OCI-LY7 (cell line): ENCODE results near the gene RNF17. TPM values are rescaled to one million over a fixed set of nuclear protein-coding genes. Genes with fewer than 3 reads are reported as not detected.

Experiments
- BruUV-seq: library from RNA; stranded (reverse); fragments of 400-500 nt; replicated peaks from 2 replicates; lab custom pipeline; 2021; lab: Mats Ljungman, UMichigan
- CTCF ChIA-PET: fragments of 300-600 bp; sonication (Branson Sonifier 250); formaldehyde crosslinking; loops from one replicate; lab custom pipeline; 2022; ENCODE audit warnings: antibody characterized with exemption; ENCODE audit not compliant: unreplicated experiment; lab: Charles Lee
- POLR2A ChIA-PET: fragments of 300-600 bp; sonication (Branson Sonifier 250); formaldehyde crosslinking; loops from one replicate; lab custom pipeline; 2022; ENCODE audit warnings: antibody characterized with exemption; lab: Charles Lee
- DNase-seq: peaks from one replicate; pipeline ENCODE4 v3.0.0-alpha.2; 2015; ENCODE audit warnings: low spot score
- H2AFZ ChIP-seq: fragments of 200-600 bp; sonication (generic), shearing (Covaris generic); 2 replicates; pipeline ENCODE4 v1.6.1; 2014; ENCODE audit warnings: mild to moderate bottlenecking, antibody characterized with exemption, low read length, moderate library complexity
- H3K27ac ChIP-seq: fragments of 200-600 bp; sonication (generic); 2 replicates; pipeline ENCODE4 v1.5.1; 2014; ENCODE audit warnings: mixed run types, low read depth, mild to moderate bottlenecking, moderate library complexity, low read length, inconsistent platforms; ENCODE audit not compliant: poor library complexity, severe bottlenecking
- H3K36me3 ChIP-seq: fragments of 200-600 bp; sonication (generic); 2 replicates; pipeline ENCODE4 v1.6.1; 2014; ENCODE audit warnings: mild to moderate bottlenecking, antibody characterized with exemption, low read length, moderate library complexity, mixed read lengths; ENCODE audit not compliant: insufficient read depth
- H3K4me1 ChIP-seq: fragments of 200-600 bp; sonication (generic); 2 replicates; pipeline ENCODE4 v1.5.1; 2014; ENCODE audit warnings: mild to moderate bottlenecking, low read length; ENCODE audit not compliant: insufficient read depth, poor library complexity, severe bottlenecking
- H3K4me2 ChIP-seq: fragments of 200-600 bp; sonication (generic); 2 replicates; pipeline ENCODE4 v1.6.1; 2014; ENCODE audit warnings: mild to moderate bottlenecking, low read length
- H3K4me3 ChIP-seq: fragments of 200-600 bp; sonication (generic); 2 replicates; pipeline ENCODE4 v1.5.1; 2014; ENCODE audit warnings: mild to moderate bottlenecking, low read depth, low read length; ENCODE audit not compliant: poor library complexity, severe bottlenecking
- H3K79me2 ChIP-seq: fragments of 200-600 bp; sonication (generic); 2 replicates; pipeline ENCODE4 v1.6.1; 2016; ENCODE audit warnings: low read depth, mild to moderate bottlenecking, low read length, moderate library complexity, mixed read lengths; ENCODE audit not compliant: insufficient read depth
- H3K9me2 ChIP-seq: fragments of 200-600 bp; sonication (generic); 2 replicates; pipeline ENCODE4 v1.6.1; 2016; ENCODE audit warnings: mild to moderate bottlenecking, low read length, mixed read lengths; ENCODE audit not compliant: insufficient read depth
- H3K9me3 ChIP-seq: fragments of 200-600 bp; sonication (generic); 2 replicates; pipeline ENCODE4 v1.6.1; 2014; ENCODE audit warnings: mild to moderate bottlenecking, mixed run types, low read length, mixed read lengths
- H4K20me1 ChIP-seq: fragments of 200-600 bp; sonication (generic); 2 replicates; pipeline ENCODE4 v1.6.1; 2014; ENCODE audit warnings: mild to moderate bottlenecking, antibody characterized with exemption, low read length, moderate library complexity, mixed read lengths; ENCODE audit not compliant: insufficient read depth
- CTCF ChIP-seq: fragments of 200-600 bp; sonication (generic); conservative IDR thresholded peaks from 2 replicates; pipeline ENCODE4 v1.5.1; 2014; ENCODE audit warnings: mild to moderate bottlenecking, antibody characterized with exemption, low read length, moderate library complexity, mixed read lengths
- EZH2phosphoT487 ChIP-seq: fragments of 200-600 bp; sonication (generic); IDR thresholded peaks from 2 replicates; pipeline ENCODE4 v1.6.1; 2018; ENCODE audit warnings: low read depth, borderline replicate concordance, mild to moderate bottlenecking, mixed run types, antibody characterized with exemption, low read length, moderate library complexity, mixed read lengths
- intact Hi-C: fragments of 100-400 bp; cut with micrococcal nuclease; formaldehyde crosslinking; loops from one replicate; pipeline ENCODE4 v1.10.0; 2022; ENCODE audit not compliant: unreplicated experiment
- total RNA-seq, 2 experiments: library from RNA; depleted of rRNA in 1 of 2; stranded (reverse); fragments of >200 nt in 1 of 2; shearing (Covaris generic) in 1 of 2; gene quantifications; 2 replicates each; pipeline ENCODE4 v1.2.3, GENCODE V29; 2014 to 2022

RNF17 gene
- total RNA-seq, 2 experiments from 2014 or later, result not detected

- intact Hi-C loops, result loop anchor here (5.0 kb wide), 1 partner anchor 102 kb away; no protein-coding TSS in a partner anchor
- no peaks in the 10 kb centered on the region for H3K79me2 ChIP-seq
- H3K4me3 ChIP-seq, result no peak overlapping the region
- TF ChIP-seq EZH2phosphoT487, result no peak
- peak; percentile 65 for TF ChIP-seq CTCF
- no peak overlapping the region for H3K27ac ChIP-seq
- H3K4me2 ChIP-seq, result no peak overlapping the region
- CTCF ChIA-PET, result no interaction called here
- H3K9me3 ChIP-seq, result no peaks in the 10 kb centered on the region
- BruUV-seq, result no TSS peak
- POLR2A ChIA-PET, result interaction anchor here (0.6 to 0.8 kb wide), 5 partner anchors 7 to 637 kb away, joined by 3 to 4 read pairs (median 3); no protein-coding TSS in a partner anchor
- no peaks in the 10 kb centered on the region for H4K20me1 ChIP-seq
- H3K36me3 ChIP-seq, result no peaks in the 10 kb centered on the region
- no peak overlapping the region for H2AFZ ChIP-seq
- peak; percentile 18 for DNase-seq
- H3K4me1 ChIP-seq, result no peaks in the 10 kb centered on the region
- no peaks in the 10 kb centered on the region for H3K9me2 ChIP-seq
Observed at GRCh38 chr13:24865163-24865953, 101.4 kb downstream of the RNF17 start.

GRCh38 chr13:24866488-24866887 is 102.5 kb downstream of the RNF17 start:
- H3K4me3 ChIP-seq, result no peak overlapping the region
- intact Hi-C loops, result loop anchor here (5.0 kb wide), 1 partner anchor 101 kb away; no protein-coding TSS in a partner anchor
- H3K27ac ChIP-seq, result no peak overlapping the region
- CTCF ChIA-PET, result no interaction called here
- no peaks in the 10 kb centered on the region for H3K9me3 ChIP-seq
- no peak overlapping the region for H3K4me2 ChIP-seq
- no peak for DNase-seq
- H3K9me2 ChIP-seq, result no peaks in the 10 kb centered on the region
- H4K20me1 ChIP-seq, result no peaks in the 10 kb centered on the region
- TF ChIP-seq EZH2phosphoT487 (no peak), CTCF (no peak)
- no peak overlapping the region for H2AFZ ChIP-seq
- H3K36me3 ChIP-seq, result no peaks in the 10 kb centered on the region
- H3K4me1 ChIP-seq, result no peaks in the 10 kb centered on the region
- POLR2A ChIA-PET, result interaction anchor here (0.7 to 0.8 kb wide), 2 partner anchors 8 to 24 kb away, joined by 3 read pairs; no protein-coding TSS in a partner anchor
- H3K79me2 ChIP-seq, result no peaks in the 10 kb centered on the region
- BruUV-seq, result no TSS peak

GRCh38 chr13:24868874-24869273 is 104.9 kb downstream of the RNF17 start:
- Histone ChIP-seq H3K79me2 (no peaks in the 10 kb centered on the region), H3K9me3 (no peaks in the 10 kb centered on the region), H2AFZ (no peak overlapping the region), H3K4me1 (no peaks in the 10 kb centered on the region), H3K4me2 (no peak overlapping the region), H3K27ac (no peak overlapping the region), H3K36me3 (no peaks in the 10 kb centered on the region), H3K9me2 (no peaks in the 10 kb centered on the region), H4K20me1 (no peaks in the 10 kb centered on the region), H3K4me3 (no peak overlapping the region)
- intact Hi-C loops, result loop anchor here (5.0 kb wide), 1 partner anchor 98 kb away; no protein-coding TSS in a partner anchor
- POLR2A ChIA-PET, result interaction anchor here (1.0 to 1.6 kb wide), 2 partner anchors 10 to 23 kb away, joined by 3 to 4 read pairs; no protein-coding TSS in a partner anchor
- CTCF ChIA-PET, result no interaction called here
- no peak for DNase-seq
- TF ChIP-seq CTCF, result no peak
- no peak for TF ChIP-seq EZH2phosphoT487
- BruUV-seq, result no TSS peak
